ENCODE results near the gene RNU5B-1.
"Not testable (repeated sequence)": the region's sequence is repeated elsewhere in the genome, so short reads cannot be mapped to it uniquely, and the experiment has no call there.

RNU5B-1 gene

DNA sequence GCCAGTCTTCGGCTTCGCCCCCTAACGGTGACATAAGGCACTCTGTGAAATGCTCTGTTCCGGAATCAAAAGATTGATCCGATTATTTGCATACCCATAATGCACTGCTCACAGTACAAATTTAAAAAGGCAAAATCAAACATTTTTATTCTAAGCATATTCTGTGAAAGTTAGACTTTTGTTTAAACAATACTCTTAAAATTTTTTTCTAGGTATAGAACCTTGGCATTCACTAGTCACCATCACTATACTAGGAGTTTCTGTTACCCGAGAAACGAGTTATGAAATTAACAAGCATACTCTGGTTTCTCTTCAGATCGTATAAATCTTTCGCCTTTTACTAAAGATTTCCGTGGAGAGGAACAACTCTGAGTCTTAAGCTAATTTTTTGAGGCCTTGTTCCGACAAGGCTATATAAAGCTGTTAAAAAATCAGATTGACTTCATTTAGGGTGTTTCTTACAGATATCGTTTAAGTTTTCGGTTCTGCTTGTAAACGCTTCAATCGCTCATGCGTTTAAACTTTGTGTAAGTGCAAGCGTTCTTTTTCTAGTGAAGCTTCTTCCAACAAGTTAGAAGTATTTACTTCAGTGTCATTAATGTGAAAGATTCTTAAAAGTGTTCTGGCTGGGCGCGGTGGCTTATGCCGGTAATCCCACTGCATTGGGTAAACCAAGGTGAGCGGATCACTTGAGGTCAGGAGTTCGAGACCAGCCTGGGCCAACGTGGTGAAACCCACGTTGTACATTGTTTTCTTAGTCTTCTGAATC, at the start of gene RNU5B-1:
TSS of gene RNU5B-1 (plus strand) at position 297 of the 769 bp plus-strand sequence.
- DNase-seq (ENCODE audit: low spot score) = peak; percentile 90

DNA sequence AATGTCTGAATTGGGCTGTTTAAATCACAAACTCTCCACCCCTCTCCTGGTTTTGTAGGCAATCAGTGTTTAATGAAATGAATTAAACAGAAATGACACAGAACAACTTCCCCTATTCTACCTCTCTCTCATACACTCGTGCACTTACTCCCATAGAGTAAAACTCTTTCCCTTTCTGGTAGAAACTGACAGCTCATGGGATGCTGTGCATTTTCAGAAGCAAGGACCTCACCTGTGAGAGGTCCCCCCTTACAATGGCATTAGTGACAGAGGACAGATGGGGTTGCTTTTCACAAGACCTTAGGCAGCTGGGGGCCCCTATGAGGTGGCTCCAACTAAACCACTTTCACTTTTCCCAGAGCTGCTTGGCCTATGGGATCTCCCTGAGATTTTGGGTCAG, 49.7 kb upstream of the RNU5B-1 start:
- no peak for DNase-seq (ENCODE audit: low spot score)

- no peak for DNase-seq (ENCODE audit: low spot score)
Observed at GRCh38 chr15:65255486-65256140, 48.9 kb upstream of the RNU5B-1 start.

DNA sequence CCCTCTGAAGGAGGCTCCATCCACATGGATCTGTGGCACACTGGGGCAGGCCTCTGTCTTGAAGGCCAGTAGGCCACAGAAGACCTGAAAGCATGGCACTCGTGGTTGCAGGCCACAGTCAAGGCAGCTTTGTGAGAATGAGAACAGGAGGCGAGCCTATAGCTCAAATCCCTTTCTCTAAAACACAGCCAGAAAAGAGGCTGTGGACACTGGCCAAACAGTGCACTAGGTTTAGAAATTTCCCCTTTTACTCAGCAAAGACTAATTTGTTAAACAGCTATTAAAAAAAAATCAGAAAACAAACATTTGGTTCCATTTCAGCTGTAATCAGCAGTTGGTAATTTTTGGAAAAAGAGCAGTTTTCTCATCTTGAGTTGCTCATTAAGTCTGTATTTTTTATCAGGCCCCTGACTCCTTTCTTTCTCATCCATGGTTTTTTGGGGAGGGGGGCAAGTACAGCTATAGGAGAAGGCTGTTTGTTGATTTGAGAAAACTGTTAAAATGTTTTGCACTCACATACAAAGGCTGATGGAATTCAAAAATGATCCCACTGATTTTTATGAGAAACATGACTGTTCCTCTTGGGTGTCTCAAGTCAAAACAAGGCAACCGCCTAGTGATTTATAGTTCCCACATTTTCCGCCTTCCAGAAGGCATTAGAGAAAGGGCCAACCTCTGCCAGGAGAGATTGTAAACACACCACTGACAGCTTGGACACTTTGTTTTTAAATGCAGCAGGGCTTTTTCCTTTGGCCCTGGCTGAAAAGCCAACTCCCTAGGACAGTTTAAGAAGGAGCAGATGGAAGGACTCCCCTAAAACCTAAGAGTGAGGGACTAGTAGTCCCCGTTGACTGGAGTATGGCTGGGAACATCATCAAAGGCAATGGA, 45.9 kb upstream of the RNU5B-1 start:
- DNase-seq (ENCODE audit: low spot score) = no peak

DNA sequence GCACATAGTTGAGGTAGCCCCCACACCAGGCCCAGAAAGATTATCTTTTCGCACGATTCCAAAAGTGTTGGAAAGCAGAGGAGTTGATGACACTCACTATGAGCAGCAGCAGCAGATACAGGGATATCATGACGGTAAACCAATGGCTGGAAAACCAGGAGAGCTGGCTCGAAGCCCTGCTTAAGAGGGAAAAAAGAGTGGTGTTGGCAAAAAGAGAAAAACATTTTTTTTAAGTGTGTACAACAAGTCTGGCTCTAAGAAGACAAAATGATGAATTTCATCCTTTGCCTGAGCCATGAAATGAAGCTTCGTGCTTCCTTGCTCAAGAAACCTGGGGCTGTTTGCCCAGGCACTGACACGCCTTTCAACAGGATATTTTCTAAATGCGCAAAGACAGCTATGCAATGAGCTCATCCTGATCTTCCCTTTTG, 45.1 kb upstream of the RNU5B-1 start:
- no peak for DNase-seq (ENCODE audit: low spot score)

- DNase-seq (ENCODE audit: low spot score) = no peak
Observed at GRCh38 chr15:65260968-65261367, 43.5 kb upstream of the RNU5B-1 start.

GRCh38 chr15:65263313-65263712, 41.2 kb upstream of the RNU5B-1 start:
- DNase-seq (ENCODE audit: low spot score) = no peak

DNA sequence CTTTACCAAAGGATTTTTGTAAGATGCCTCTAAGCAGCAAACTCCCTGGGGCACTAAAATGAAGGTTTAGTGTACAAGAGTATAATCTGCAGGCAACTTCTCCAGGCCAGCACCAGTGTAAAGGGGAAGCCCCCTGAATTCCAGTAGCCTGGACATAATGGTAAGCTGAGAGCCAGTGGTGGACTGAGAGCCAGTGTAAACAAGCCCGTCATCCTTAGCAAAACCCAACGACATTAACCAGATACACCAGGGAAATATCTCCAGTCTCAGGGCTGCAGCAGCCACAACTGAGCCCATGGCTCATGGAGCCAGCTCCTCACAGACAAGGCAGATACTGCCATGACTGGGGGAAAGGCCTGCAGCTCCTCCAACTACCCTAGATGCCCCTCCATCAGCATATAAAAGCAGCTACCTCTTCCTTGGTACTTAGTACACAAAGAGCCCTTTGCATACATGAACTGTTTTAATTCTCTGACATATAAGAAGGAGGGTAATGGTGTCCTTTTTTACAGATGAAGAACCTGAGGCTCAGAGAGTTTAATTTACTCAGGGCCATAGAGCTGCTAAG, 39.5 kb upstream of the RNU5B-1 start:
- DNase-seq (ENCODE audit: low spot score) = no peak

GRCh38 chr15:65266469-65266868, 38.0 kb upstream of the RNU5B-1 start:
- no peak for DNase-seq (ENCODE audit: low spot score)

- no peak for DNase-seq (ENCODE audit: low spot score)
Observed at GRCh38 chr15:65268411-65268810, 36.1 kb upstream of the RNU5B-1 start.

DNA sequence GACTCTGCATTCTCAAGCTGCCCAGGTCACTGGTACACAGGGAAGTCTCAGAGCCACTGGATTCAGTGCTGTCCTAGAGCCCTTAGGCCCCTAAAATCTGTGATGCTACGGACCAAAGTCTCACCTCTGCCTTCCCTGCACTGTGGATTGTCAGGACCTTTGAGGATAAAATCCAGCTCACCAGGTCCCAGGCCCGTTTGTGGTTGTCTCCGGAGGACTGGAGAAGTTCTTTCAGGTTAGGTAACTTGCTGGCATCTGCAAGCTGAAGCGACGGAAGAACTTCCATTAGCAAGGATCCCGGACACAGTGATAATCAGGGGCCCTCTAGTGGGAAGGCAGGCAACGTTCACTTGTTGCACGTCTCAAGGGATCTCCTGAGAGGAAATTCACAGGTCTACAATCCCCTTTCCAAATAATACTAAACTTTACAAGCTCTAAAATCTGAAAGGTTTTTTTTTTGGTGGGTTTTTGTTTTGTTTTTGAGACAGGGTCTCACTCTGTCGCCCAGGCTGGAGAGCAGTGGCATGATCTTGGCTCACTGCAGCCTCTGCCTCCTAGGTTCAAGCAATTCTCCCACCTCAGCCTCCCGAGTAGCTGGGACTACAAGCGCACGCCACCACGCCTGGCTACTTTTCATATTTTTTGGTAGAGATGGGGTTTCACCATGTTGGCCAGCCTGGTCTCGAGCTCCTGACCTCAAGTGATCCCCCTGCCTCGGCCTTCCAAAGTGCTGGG, 33.5 kb upstream of the RNU5B-1 start:
- not testable (repeated sequence) for DNase-seq (ENCODE audit: low spot score)

DNA sequence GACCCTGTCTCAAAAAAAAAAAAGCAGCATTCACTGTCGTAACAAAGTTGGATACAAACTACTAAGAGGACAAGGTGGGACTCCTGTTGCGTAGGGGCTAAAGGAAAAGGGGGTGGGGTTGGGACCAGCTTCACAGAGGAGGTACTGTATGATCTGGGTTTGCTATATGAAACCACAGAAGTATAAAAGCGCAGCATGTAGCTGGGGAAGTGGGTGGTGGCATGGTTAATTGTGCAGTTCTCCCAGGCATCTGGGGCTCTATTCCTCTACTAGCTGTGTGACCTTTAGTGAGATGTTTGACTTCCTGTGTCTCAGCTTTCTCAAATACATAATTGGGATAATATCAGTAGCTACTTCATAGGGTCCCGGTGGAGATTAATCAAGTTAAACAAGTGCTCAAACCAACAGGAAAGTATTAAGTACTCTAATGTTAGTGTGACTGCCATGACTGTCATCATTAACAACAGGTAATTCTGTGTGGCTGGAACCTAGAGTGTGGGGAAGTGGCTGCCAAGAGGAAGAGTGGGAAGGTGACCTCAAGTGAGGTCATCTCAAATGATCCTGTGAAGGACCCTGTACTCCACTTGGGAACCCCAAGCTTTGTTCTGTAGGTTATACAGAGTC, 29.3 kb upstream of the RNU5B-1 start:
- DNase-seq (ENCODE audit: low spot score) = no peak

GRCh38 chr15:65275728-65276126, 28.8 kb upstream of the RNU5B-1 start:
- DNase-seq (ENCODE audit: low spot score) = no peak

- DNase-seq (ENCODE audit: low spot score) = no peak
Observed at GRCh38 chr15:65277015-65277414, 27.5 kb upstream of the RNU5B-1 start.

DNA sequence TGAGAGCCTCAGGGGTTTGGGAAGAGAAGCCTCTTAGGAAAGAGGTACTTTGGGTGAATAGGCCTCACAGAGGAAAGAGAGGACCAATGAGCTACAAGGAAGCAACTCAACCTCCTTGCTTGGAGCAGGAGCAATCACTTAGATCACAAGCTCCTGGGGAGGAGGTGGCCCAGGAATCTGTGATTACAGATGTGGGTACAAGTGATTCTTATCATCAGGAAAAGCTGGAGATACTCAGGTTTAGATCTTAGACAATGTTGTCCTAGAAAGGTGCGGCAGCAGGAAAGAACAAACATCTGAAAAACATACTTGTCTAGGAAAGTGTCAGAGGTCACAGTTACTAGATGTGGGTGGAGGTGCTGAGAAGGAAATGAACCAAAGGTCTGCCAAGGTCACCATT, 26.0 kb upstream of the RNU5B-1 start:
- no peak for DNase-seq (ENCODE audit: low spot score)

GRCh38 chr15:65285291-65286068, 19.0 kb upstream of the RNU5B-1 start:
- no peak for DNase-seq (ENCODE audit: low spot score)

GRCh38 chr15:65286069-65286703, 18.3 kb upstream of the RNU5B-1 start:
- peak; percentile 3 for DNase-seq (ENCODE audit: low spot score)

DNA sequence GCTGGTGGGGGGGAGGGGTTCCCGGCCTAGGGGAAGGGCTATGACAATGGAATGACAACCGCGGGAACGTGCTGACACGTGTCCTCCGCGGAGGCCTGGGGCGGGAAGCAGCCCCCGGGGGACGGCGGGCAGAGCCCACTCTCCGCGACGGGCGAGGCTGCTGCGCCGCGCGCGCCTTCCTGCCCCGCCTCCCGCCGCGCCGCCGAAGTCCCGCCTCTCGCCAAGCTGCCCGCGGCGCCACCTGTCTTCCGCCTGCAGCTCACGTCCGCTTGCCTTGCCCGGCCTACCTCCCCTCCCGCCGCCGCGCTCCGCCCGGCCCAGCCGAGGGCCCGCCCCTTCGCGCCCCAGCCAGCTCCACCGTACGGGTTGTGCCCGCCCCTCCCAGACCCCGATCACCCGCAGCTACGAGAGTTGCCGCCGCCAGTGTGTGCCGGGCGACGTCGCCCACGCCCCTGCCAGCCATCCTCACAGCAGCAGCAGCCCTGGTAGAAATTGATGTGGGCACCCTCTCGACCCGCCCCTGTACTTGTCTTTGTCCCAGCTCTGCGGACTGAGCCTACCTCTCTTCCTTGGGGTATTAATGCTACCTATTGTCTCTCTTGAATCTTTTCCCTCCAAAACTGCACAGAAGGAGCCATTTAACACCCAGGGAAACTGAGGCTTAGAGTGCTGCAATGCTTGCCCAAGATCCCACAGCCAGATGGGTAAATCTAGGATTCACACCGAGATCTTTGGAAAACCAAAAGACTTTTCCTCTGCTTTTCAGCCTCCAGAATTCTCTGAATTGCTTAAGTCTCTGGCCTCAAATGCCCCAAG, 17.6 kb upstream of the RNU5B-1 start, which contains the start of gene PARP16:
TSS of gene PARP16 (minus strand) at position 180 of the 816 bp plus-strand sequence. CDS start 457 bp downstream, outside the sequence.
- DNase-seq (ENCODE audit: low spot score) = peak; percentile 92

- no peak for DNase-seq (ENCODE audit: low spot score)
Observed at GRCh38 chr15:65287520-65287855, 17.0 kb upstream of the RNU5B-1 start.

All from CD4-positive, alpha-beta T cell treated with Interleukin-15 for 4 hours (primary cell).